H1 (cell line): ENCODE measurements around the gene GLRX. TPM values are rescaled to one million over a fixed set of nuclear protein-coding genes. Genes with fewer than 3 reads are reported as not detected.

ENCODE experiments used
- CHD7 ChIP-seq: fragments of 300-600 bp; sonication (generic); IDR thresholded peaks from 2 replicates; pipeline ENCODE4 v1.7.1; 2012; ENCODE audit warnings: low read length, moderate library complexity, mild to moderate bottlenecking, inconsistent platforms; ENCODE audit not compliant: insufficient replicate concordance
- CTBP2 ChIP-seq: IDR thresholded peaks from 2 replicates; pipeline ENCODE4 v1.7.0; 2011; ENCODE audit warnings: borderline replicate concordance, mild to moderate bottlenecking, moderate library complexity, mixed read lengths, low read length; ENCODE audit not compliant: insufficient read depth, insufficient read length
- CTCF ChIP-seq, 3 experiments: IDR thresholded peaks; 1 replicate in 2 of 3; 2 replicates in 1 of 3; pipeline versions ENCODE4 v1.5.1 to v1.6.1; 2011; ENCODE audit warnings: low read length in 3 of 3, mild to moderate bottlenecking in 3 of 3, inconsistent platforms in 2 of 3, low read depth in 1 of 3, moderate library complexity in 1 of 3; ENCODE audit not compliant: insufficient read depth in 1 of 3; ENCODE audit errors: control extremely low read depth in 1 of 3
- E2F6 ChIP-seq: IDR thresholded peaks from 2 replicates; pipeline ENCODE4 v1.6.1; 2012; ENCODE audit warnings: inconsistent platforms
- JUND ChIP-seq: IDR thresholded peaks from 2 replicates; pipeline ENCODE4 v1.6.1; 2011; ENCODE audit warnings: mild to moderate bottlenecking, improper control_type of control experiment, low read length
- NANOG ChIP-seq: IDR thresholded peaks from 2 replicates; pipeline ENCODE4 v1.6.1; 2011; ENCODE audit warnings: low read length, low read depth, mild to moderate bottlenecking, inconsistent platforms; ENCODE audit not compliant: insufficient read depth, poor library complexity, severe bottlenecking
- NRF1 ChIP-seq: IDR thresholded peaks from 2 replicates; pipeline ENCODE4 v1.6.1; 2011; ENCODE audit warnings: mild to moderate bottlenecking, low read depth, low read length, improper control_type of control experiment
- SRF ChIP-seq: IDR thresholded peaks from 2 replicates; pipeline ENCODE4 v1.6.1; 2011; ENCODE audit warnings: mild to moderate bottlenecking, low read depth, low read length, moderate library complexity
- polyA plus RNA-seq, 7 experiments: library from polyadenylated mRNA; depleted of rRNA in 3 of 7; stranded (reverse) in 5 of 7; unstranded in 2 of 7; fragments of >200 nt in 5 of 7; fragments of 200-250 nt in 2 of 7; gene quantifications; 1 replicate in 5 of 7; 2 replicates in 1 of 7; 4 replicates in 1 of 7; pipeline versions ENCODE4 v1.2.1 to v1.2.3, GENCODE V29; 2011 to 2013; ENCODE audit warnings: missing spikeins in 2 of 7, mixed read lengths in 2 of 7
- total RNA-seq: library from RNA; stranded (reverse); fragmentation: NEBNext Ultra II Directional; extraction: Animal tissue kit (Norgen Biotek cat#: 25700); gene quantifications from 2 replicates; pipeline ENCODE4 v1.2.1, GENCODE V29; 2021

Gene GLRX
- total and polyA plus RNA-seq, 2 of the 8 experiments (the other 6 are each of a cell fraction or from before 2014, with no cell fraction given): 22.9 to 31.2 TPM

- no peak for TF ChIP-seq CHD7
- TF ChIP-seq CTBP2: no peak
- no peak for TF ChIP-seq CTCF (IDR thresholded peaks at IDR 0.05; ENCODE audit: control extremely low read depth in 1 of 3, insufficient read depth in 1 of 3, low read depth in 1 of 3, low read length in 3 of 3)
- no peak for TF ChIP-seq NRF1
- TF ChIP-seq E2F6: no peak
- TF ChIP-seq JUND: no peak
- TF ChIP-seq SRF: no peak
- TF ChIP-seq NANOG: no peak
Measured at GRCh38 chr5:95848701-95849100, 26.2 kb upstream of the GLRX start (continued).
